Measurements from ENCODE around the gene GPC2. TPM values are rescaled to one million over a fixed set of nuclear protein-coding genes. Genes with fewer than 3 reads are reported as not detected.

Gene GPC2
- total RNA-seq, 1 donor = 2.3 TPM

DNA sequence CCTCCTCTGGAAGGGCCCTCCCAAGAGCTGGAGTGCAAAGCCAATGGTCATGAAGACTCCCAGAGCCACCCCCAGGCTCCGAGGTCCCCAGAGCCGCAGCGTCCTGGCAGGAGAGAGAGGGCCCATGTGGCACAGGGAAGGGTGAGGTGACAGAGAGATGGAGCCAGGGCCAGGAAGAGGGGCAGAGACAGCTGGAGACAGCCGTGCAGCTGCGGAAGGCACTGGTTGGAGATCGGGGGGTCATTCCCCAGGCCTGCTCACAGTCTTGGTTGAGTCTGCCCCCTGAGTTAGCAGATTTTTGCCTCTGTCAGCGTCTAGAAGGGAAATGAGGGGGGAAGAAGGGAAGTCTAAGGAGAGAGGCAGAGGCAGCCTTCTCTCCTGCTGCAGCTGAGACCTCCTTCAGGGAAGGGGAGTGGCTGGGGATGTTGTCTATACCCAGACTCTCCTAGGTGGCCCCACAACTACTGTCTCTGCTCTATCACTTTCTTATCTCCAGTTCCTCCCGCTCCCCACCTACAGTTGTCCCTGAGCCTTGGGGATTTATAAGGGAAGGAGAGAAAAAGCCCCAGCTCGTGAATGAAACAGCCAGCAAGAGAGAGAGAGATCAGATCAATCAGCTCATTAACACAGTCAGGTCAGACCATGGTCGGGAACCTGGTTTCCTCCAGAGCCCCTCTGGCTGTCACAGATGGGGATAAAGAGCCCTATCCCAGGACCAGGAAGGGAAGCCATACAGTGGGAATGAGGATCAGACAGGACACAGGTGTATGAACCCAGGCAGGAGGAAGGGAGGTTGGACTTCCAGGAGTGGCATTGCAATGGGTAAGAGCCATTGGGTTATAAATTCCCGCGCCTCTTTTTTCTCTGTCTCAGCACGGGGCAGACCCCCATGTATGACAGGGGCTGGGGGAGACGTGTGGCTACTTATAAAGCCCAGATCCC lies 9.9 kb downstream of the GPC2 start:
- peaks cover 39% of the 10 kb centered on the region for H3K27me3 ChIP-seq (ENCODE audit: insufficient read depth, low read length)
- no peak overlapping the region for H3K4me3 ChIP-seq (ENCODE audit: low read length)
- peaks cover 69% of the 10 kb centered on the region for H3K4me1 ChIP-seq (ENCODE audit: insufficient read depth, low read length)
- H3K9me3 ChIP-seq (ENCODE audit: low read depth, low read length) = no peaks in the 10 kb centered on the region

- Histone ChIP-seq H3K4me3 (ENCODE audit: low read length) (no peak overlapping the region), H3K4me1 (ENCODE audit: insufficient read depth, low read length) (peaks cover 64% of the 10 kb centered on the region), H3K27me3 (ENCODE audit: insufficient read depth, low read length) (peaks cover 34% of the 10 kb centered on the region), H3K9me3 (ENCODE audit: low read depth, low read length) (no peaks in the 10 kb centered on the region)
Observed at GRCh38 chr7:100166317-100166940, 10.8 kb downstream of the GPC2 start.

DNA sequence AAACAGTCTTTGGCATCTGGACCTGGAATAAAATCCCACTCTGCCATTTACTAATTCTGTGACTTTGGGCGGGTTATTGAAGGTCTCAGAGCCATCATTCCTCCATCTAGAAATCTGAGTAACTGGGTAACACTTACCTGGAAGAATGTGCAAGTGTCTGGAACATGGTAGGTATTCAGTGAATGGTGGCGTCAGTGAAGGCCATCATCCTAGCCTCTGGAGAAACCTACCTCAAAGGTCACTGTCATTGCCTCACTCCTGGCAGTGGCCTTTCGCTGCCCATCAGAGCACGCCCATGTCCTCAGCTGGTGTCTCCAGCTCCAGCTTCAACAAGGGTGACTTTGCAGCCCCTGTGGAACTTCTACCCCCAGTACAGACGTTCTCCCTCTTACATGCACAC lies 13.3 kb downstream of the GPC2 start:
- peaks cover 24% of the 10 kb centered on the region for H3K27me3 ChIP-seq (ENCODE audit: insufficient read depth, low read length)
- H3K9me3 ChIP-seq (ENCODE audit: low read depth, low read length) = no peaks in the 10 kb centered on the region
- H3K4me3 ChIP-seq (ENCODE audit: low read length) = no peak overlapping the region
- H3K4me1 ChIP-seq (ENCODE audit: insufficient read depth, low read length) = peaks cover 52% of the 10 kb centered on the region

DNA sequence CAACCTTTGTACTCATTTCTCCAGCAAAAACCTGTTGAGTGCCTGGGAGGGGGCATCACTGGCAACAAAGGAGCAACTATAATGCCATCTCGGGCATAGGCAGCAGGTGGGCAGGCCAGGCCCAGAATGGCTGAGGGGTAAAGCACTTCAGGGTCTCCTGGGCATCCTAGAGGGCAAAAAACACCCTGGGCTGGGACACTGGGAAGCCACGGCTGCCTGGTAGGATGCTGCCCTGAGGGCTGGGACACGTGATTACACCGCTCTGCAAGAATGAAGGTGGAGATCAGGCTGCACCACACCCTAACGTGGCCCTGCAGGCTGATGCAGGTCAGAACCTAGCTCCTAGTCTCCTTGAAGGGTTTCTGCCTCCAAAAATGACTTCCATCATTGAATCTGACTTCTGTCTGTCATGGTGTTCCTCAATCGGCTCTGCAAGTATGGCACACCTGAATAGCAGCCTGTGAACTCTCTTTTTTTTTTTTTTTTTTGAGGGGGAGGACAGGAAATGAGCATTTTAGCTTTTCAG lies 14.1 kb downstream of the GPC2 start:
- Histone ChIP-seq H3K4me1 (ENCODE audit: insufficient read depth, low read length) (peaks cover 48% of the 10 kb centered on the region), H3K27me3 (ENCODE audit: insufficient read depth, low read length) (peaks cover 17% of the 10 kb centered on the region), H3K9me3 (ENCODE audit: low read depth, low read length) (no peaks in the 10 kb centered on the region), H3K4me3 (ENCODE audit: low read length) (no peak overlapping the region)

DNA sequence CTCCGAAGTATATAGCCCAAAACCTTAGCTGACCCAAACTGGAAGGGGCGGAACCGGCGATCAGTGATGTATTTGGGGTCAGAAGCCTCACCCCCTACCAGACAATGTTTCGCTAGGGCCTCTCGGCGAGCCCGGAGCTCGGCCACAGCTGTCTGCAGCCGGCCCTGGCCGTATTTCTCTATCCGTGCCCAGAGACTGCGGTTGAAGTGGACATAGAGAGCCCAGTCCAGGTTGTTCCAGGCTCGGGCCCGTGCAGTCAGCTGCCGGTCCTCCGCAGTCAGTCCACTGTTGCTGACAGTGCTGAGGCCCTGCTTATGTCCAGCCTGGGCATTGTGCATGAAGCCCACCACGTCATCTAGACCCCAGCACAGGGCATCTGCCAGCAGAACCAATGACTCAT lies 17.1 kb downstream of the GPC2 start:
- peaks cover 54% of the 10 kb centered on the region for H3K4me1 ChIP-seq (ENCODE audit: insufficient read depth, low read length)

GRCh38 chr7:100159099-100159623 lies 18.0 kb downstream of the GPC2 start:
- Histone ChIP-seq H3K9me3 (ENCODE audit: low read depth, low read length) (no peaks in the 10 kb centered on the region), H3K4me3 (ENCODE audit: low read length) (peak overlapping the region; percentile 83), H3K27me3 (ENCODE audit: insufficient read depth, low read length) (no peaks in the 10 kb centered on the region), H3K4me1 (ENCODE audit: insufficient read depth, low read length) (peaks cover 59% of the 10 kb centered on the region)

More for the DNA sequence above, 17.1 kb downstream of the GPC2 start:
- Histone ChIP-seq H3K27me3 (ENCODE audit: insufficient read depth, low read length) (no peaks in the 10 kb centered on the region), H3K9me3 (ENCODE audit: low read depth, low read length) (no peaks in the 10 kb centered on the region), H3K4me3 (ENCODE audit: low read length) (no peak overlapping the region)

DNA sequence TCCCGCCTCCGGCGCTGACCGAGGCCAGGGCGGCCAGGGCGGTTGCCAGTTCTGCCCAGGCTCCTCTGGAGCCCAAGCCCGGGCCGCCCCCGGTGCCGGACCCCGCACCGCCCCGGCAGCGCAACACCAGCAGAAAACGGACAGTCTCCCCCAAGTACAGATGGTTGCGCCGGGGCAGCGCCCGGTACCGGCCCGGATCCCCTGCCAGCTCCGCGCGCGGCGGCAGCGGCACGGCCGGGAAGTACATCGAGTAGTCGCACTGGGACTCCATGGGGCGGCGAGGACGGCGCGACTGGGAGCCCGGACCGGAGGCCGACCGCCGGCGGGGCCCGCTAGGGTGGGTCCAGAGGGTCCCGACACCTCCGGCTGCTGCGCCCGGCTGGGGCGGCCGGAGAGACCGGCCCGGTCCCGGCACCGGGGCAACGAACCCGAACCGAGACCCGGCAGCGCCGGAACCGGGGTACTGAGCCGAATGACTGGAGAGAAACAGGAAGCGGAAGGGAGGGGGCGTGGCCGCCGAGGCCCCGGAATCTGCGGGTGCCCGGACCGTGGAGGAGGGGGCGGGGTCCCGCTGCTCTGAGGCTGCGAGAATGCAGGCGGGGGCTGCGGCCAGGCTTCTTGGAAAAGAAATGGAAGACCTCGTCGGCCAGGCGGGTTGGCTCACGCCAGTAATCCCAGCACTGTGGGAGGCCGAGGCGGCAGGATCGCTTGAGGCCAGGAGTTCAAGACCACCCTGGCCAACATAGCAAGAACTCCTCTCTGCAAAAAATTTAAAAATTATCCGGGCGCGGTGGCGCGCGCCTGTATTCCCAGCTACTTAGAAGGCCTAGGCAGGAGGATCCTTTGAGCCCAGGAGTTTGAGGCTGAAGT lies 18.7 kb downstream of the GPC2 start, which contains the start of gene TRAPPC14:
Gene TRAPPC14, minus strand, starts transcription at position 495 of the 870 bp plus-strand sequence. Its CDS starts 224 bp downstream, at position 271.
- Histone ChIP-seq H3K9me3 (ENCODE audit: low read depth, low read length) (no peaks in the 10 kb centered on the region), H3K4me1 (ENCODE audit: insufficient read depth, low read length) (peaks cover 59% of the 10 kb centered on the region), H3K4me3 (ENCODE audit: low read length) (peak within 1 kb of the TSS; percentile 83), H3K27me3 (ENCODE audit: insufficient read depth, low read length) (no peaks in the 10 kb centered on the region)

- peak overlapping the region; percentile 83 for H3K4me3 ChIP-seq (ENCODE audit: low read length)
- H3K4me1 ChIP-seq (ENCODE audit: insufficient read depth, low read length) = peaks cover 59% of the 10 kb centered on the region
Observed at GRCh38 chr7:100157334-100158228, 19.6 kb downstream of the GPC2 start.

GRCh38 chr7:100157069-100157333 lies 20.2 kb downstream of the GPC2 start:
- peak overlapping the region; percentile 83 for H3K4me3 ChIP-seq (ENCODE audit: low read length)
- H3K27me3 ChIP-seq (ENCODE audit: insufficient read depth, low read length) = no peaks in the 10 kb centered on the region
- H3K4me1 ChIP-seq (ENCODE audit: insufficient read depth, low read length) = peaks cover 65% of the 10 kb centered on the region
- H3K9me3 ChIP-seq (ENCODE audit: low read depth, low read length) = no peaks in the 10 kb centered on the region

More at GRCh38 chr7:100157334-100158228, 19.6 kb downstream of the GPC2 start:
- Histone ChIP-seq H3K9me3 (ENCODE audit: low read depth, low read length) (no peaks in the 10 kb centered on the region), H3K27me3 (ENCODE audit: insufficient read depth, low read length) (no peaks in the 10 kb centered on the region)

DNA sequence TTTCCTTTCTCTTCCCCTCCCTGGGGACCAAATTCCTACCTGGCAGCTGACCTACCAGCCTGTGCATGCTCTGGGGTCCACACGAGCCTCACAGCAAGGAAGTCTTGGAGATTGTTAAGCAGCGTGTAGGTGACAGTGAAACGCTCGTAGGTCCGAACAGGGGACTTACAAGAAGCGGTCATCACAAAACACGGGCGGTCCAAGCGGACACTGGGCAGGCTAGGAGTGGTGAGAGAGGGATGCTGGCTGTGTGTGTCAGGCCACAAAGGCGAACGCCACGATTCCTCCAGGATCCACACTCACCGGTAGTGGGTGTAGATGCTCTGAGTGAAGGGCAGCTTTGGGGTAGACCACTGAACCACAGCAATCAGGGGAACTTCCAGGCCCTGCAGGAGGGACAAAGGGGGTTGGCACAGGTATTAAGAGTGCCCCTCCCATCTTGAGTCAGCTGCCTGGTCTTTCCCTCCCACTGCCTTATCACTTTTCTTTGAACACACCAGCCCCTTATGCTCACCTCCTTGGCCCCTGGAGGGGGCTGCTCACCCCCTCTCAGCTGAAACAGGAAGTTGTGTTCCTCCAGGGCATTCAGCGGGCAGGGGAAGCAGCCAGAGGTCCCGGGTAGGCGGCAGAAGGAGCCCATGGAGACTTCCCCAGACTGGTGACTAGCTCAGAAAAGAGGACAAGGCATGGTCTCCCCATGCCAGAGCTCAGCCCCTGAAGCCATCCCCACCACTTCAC lies 20.7 kb downstream of the GPC2 start:
- peaks cover 70% of the 10 kb centered on the region for H3K4me1 ChIP-seq (ENCODE audit: insufficient read depth, low read length)
- no peaks in the 10 kb centered on the region for H3K27me3 ChIP-seq (ENCODE audit: insufficient read depth, low read length)
- H3K4me3 ChIP-seq (ENCODE audit: low read length) = peak overlapping the region; percentile 83
- H3K9me3 ChIP-seq (ENCODE audit: low read depth, low read length) = no peaks in the 10 kb centered on the region

DNA sequence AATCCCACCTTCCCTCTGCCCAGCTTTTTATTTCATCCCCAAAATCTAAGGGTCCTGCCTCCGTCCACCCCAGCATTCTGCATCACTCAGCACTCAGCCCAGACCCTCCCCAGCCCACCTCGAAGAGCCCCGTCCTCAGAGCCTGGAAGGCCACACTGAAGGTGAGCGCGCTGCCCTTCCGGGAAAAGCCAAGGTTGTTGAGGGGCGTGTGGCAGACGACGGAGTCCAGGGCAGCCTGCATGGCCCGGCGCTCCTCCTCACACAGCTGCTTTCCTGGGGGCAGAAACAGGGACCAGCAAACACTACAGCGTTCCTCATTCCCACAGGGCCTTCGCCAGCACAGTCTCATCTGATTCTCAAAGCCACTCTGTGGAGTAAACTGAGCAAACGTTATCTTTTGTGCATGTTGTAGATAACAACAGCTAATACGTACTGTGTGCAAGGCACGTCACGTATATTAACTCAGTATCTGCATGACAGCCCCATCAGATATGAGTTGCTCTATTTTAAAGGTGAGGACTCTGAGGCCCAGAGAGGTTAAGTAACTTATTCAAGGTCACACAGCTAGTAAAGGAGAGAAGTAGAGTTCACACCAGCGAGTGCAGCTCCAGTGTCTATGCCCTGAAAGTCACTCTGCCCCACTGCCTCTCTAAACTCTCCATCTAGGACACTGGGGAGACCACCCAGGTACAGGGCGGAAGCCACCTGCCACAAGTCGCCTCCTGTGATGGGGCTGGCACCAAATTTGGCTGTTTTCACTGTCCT lies 21.4 kb downstream of the GPC2 start:
- no peaks in the 10 kb centered on the region for H3K9me3 ChIP-seq (ENCODE audit: low read depth, low read length)
- no peaks in the 10 kb centered on the region for H3K27me3 ChIP-seq (ENCODE audit: insufficient read depth, low read length)
- no peak overlapping the region for H3K4me3 ChIP-seq (ENCODE audit: low read length)
- peaks cover 78% of the 10 kb centered on the region for H3K4me1 ChIP-seq (ENCODE audit: insufficient read depth, low read length)

DNA sequence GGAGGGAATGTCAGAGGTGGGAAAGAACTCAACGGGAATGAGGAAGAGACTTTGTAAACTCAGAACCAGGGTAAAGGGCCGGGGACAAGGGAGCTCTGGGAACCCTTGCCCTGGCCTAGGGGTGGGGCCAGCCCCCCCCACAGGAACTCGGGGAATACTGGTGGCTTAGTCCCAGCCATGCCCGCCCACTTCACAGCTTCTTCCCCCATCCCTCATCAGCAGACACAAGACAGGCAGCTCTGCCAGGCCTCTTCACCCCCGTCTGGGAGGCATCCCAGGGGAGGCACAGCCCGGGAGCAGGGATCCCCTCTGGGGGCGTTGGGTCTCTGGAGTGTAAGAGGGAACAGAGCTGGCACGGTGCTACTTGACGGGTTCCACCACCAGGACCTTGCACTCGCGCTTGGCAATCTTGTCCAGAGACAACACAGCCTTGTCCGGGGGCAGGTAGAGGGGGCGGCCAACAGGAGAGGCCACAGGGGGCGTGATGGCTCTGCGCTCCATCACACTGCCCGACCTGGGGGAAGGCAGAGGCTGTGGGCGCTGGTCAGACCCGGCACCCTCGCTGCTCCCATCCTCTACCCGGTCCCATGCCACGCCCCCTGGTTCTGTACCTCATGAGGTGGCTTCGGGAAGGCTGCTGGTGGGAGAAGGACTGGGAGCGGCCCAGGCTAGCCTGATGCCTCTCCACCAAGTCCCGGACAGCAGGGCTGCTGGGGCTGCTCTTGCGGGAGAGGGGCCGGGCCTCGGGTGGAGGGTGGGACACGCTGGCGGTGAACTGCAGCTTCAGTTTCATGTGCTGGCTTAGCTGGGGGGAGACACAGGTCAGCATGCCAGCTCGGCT lies 22.3 kb downstream of the GPC2 start:
- Histone ChIP-seq H3K4me3 (ENCODE audit: low read length) (no peak overlapping the region), H3K27me3 (ENCODE audit: insufficient read depth, low read length) (no peaks in the 10 kb centered on the region), H3K9me3 (ENCODE audit: low read depth, low read length) (no peaks in the 10 kb centered on the region), H3K4me1 (ENCODE audit: insufficient read depth, low read length) (peaks cover 86% of the 10 kb centered on the region)
